HepG2 (cell line): Measurements from ENCODE around the gene BMPR2. TPM values are rescaled to one million over a fixed set of nuclear protein-coding genes. Genes with fewer than 3 reads are reported as not detected.
A peak's percentile ranks its signal among the peaks of the same experiment; 100 is the strongest.
"Not testable (repeated sequence)": the region's sequence is repeated elsewhere in the genome, so short reads cannot be mapped to it uniquely, and the experiment has no call there.

Experiments
- ATAC-seq: fragments of 200-7000 bp; cut with Tn5 transposase; 3 replicates; pipeline ENCODE4 v1.9.1; 2020; ENCODE audit warnings: mild to moderate bottlenecking, moderate library complexity
- BruUV-seq: library from RNA; stranded (reverse); fragments of 400-500 nt; replicated peaks from 2 replicates; lab custom pipeline; 2021; lab: Mats Ljungman, UMichigan
- CTCF ChIA-PET: fragments of 300-600 bp; formaldehyde crosslinking; extraction: SDS; loops from one replicate; lab custom pipeline; 2021; ENCODE audit warnings: low total read pairs, inconsistent platforms, low intra/inter-chr PET ratio; lab: Yijun Ruan, JAX
- POLR2A ChIA-PET: fragments of 350-600 bp; sonication (Branson Sonifier 250); formaldehyde crosslinking; loops from one replicate; lab custom pipeline; 2020; ENCODE audit warnings: antibody characterized with exemption, inconsistent platforms; lab: Yijun Ruan, JAX
- DNase-seq: peaks from one replicate; pipeline ENCODE4 v3.0.0-alpha.2; 2015; ENCODE audit warnings: low spot score
- FAIRE-seq: peaks from 3 replicates; lab custom pipeline; 2011; peaks lifted over from hg19 to GRCh38; lab: Jason Lieb, UNC
- H2AFZ ChIP-seq: one replicate; pipeline ENCODE4 v1.6.1; 2011; ENCODE audit warnings: low read length, inconsistent platforms
- H3K27ac ChIP-seq: fragments of 300-600 bp; 3 replicates; pipeline ENCODE4 v1.8.0; 2011; ENCODE audit warnings: mixed run types, mild to moderate bottlenecking, mixed read lengths, low read length, inconsistent platforms; ENCODE audit not compliant: insufficient read depth; ENCODE audit errors: extremely low read length
- H3K27me3 ChIP-seq, 2 experiments: fragments of 200-600 bp in 1 of 2; 2 replicates in 1 of 2; 3 replicates in 1 of 2; pipeline versions ENCODE4 v1.6.0 to v1.8.0; 2011; ENCODE audit warnings: low read length in 2 of 2, mild to moderate bottlenecking in 2 of 2, moderate library complexity in 2 of 2, inconsistent platforms in 1 of 2; ENCODE audit not compliant: insufficient read depth in 2 of 2, control insufficient read depth in 1 of 2
- H3K36me3 ChIP-seq, 2 experiments: fragments of 200-600 bp in 1 of 2; replicated peaks in 1 of 2; 2 replicates in 1 of 2; 3 replicates in 1 of 2; pipeline versions ENCODE4 v1.5.1 to v1.8.0; 2011; ENCODE audit warnings: low read length in 2 of 2, inconsistent platforms in 1 of 2; ENCODE audit not compliant: insufficient read depth in 2 of 2, control insufficient read depth in 1 of 2
- H3K4me1 ChIP-seq: 2 replicates; pipeline ENCODE4 v1.5.1; 2012; ENCODE audit warnings: low read length, inconsistent platforms; ENCODE audit not compliant: insufficient read depth
- H3K4me2 ChIP-seq: 2 replicates; pipeline ENCODE4 v1.6.0; 2011; ENCODE audit warnings: low read depth, low read length, inconsistent platforms
- H3K4me3 ChIP-seq, 3 experiments: fragments of 200-600 bp in 1 of 3; sonication (generic), shearing (Covaris generic) in 1 of 3; replicated peaks in 1 of 3; 2 replicates each; pipeline ENCODE4 v1.5.1; 2011 to 2016; ENCODE audit warnings: low read length in 3 of 3, inconsistent platforms in 2 of 3, low read depth in 2 of 3, mild to moderate bottlenecking in 2 of 3, control low read depth in 1 of 3, mixed read lengths in 1 of 3; ENCODE audit not compliant: insufficient read depth in 1 of 3
- H3K79me2 ChIP-seq: one replicate; pipeline ENCODE4 v1.6.1; 2011; ENCODE audit warnings: low read length, inconsistent platforms; ENCODE audit not compliant: insufficient read depth
- H3K9ac ChIP-seq: 2 replicates; pipeline ENCODE4 v1.6.0; 2011; ENCODE audit warnings: mild to moderate bottlenecking, low read depth, low read length, inconsistent platforms; ENCODE audit not compliant: insufficient read depth
- H3K9me3 ChIP-seq: 2 replicates; pipeline ENCODE4 v1.5.1; 2012; ENCODE audit warnings: mild to moderate bottlenecking, low read length
- H4K20me1 ChIP-seq: 2 replicates; pipeline ENCODE4 v1.6.0; 2011; ENCODE audit warnings: inconsistent platforms, mild to moderate bottlenecking, low read length, moderate library complexity; ENCODE audit not compliant: insufficient read depth
- ASH2L ChIP-seq: fragments of 300-600, 200-600 bp; sonication (generic); IDR thresholded peaks from 2 replicates; pipeline ENCODE4 v1.7.0; 2017; ENCODE audit warnings: low read depth, mild to moderate bottlenecking, moderate library complexity, mixed read lengths, low read length; ENCODE audit not compliant: insufficient read length
- GABPB1 ChIP-seq: IDR thresholded peaks from 2 replicates; pipeline ENCODE4 v1.6.1; 2016; ENCODE audit warnings: mild to moderate bottlenecking, missing genetic modification reagents, moderate library complexity, missing compliant biosample characterization
- MYC ChIP-seq: sonication (generic); formaldehyde crosslinking; IDR thresholded peaks from 2 replicates; pipeline ENCODE4 v1.9.0; 2021; ENCODE audit warnings: missing genetic modification reagents, borderline replicate concordance
- PCBP2 ChIP-seq: fragments of 200-400 bp; formaldehyde crosslinking; optimal IDR thresholded peaks from 2 replicates; pipeline ENCODE3; 2018; ENCODE audit warnings: low read length, low read depth; ENCODE audit not compliant: poor library complexity, severe bottlenecking
- PRPF4 ChIP-seq: fragments of 200-400 bp; formaldehyde crosslinking; IDR thresholded peaks from 2 replicates; pipeline ENCODE4 v1.6.1; 2016; ENCODE audit warnings: low read length, low read depth; ENCODE audit not compliant: poor library complexity, severe bottlenecking
- ZBTB38 ChIP-seq: sonication (generic); formaldehyde crosslinking; IDR thresholded peaks from 2 replicates; pipeline ENCODE4 v1.5.1; 2020; ENCODE audit warnings: mild to moderate bottlenecking, missing genetic modification reagents
- ZNF615 ChIP-seq: sonication (generic); formaldehyde crosslinking; IDR thresholded peaks from 2 replicates; pipeline ENCODE4 v1.5.0; 2020; ENCODE audit warnings: mild to moderate bottlenecking, missing genetic modification reagents, borderline replicate concordance
- ZNF619 ChIP-seq: sonication (generic); formaldehyde crosslinking; IDR thresholded peaks from 2 replicates; pipeline ENCODE4 v1.4.0; 2020; ENCODE audit warnings: mild to moderate bottlenecking, missing genetic modification reagents
- whole genome bisulfite sequencing: methylation state at CpG from one replicate; pipeline ENCODE4 v1.1.6; 2017; ENCODE audit warnings: low lambda C conversion rate; 5-methylcytosine and 5-hydroxymethylcytosine counted together
- in situ Hi-C: cut with HindIII; loops from 2 replicates; pipeline ENCODE4 v1.10.0; 2017; ENCODE audit warnings: low pct_unique_long_range_greater_than_20kb; ENCODE audit not compliant: extremely low pct_ligation_motif_present
- intact Hi-C: fragments of 100-400 bp; cut with micrococcal nuclease; formaldehyde crosslinking; loops from one replicate; pipeline ENCODE4 v1.10.0; 2022; ENCODE audit not compliant: unreplicated experiment
- polyA plus RNA-seq, 8 experiments: library from polyadenylated mRNA; depleted of rRNA in 3 of 8; stranded (reverse) in 7 of 8; unstranded in 1 of 8; fragments of >200 nt; fragmentation: Illumina TruSeq in 4 of 8; extraction: Trizol in 4 of 8; gene quantifications; 2 replicates each; pipeline versions ENCODE4 v1.2.1 to v1.2.3, GENCODE V29; 2011 to 2016; ENCODE audit warnings: low read depth in 4 of 8, missing spikeins in 1 of 8, mixed read lengths in 1 of 8; ENCODE audit not compliant: insufficient read depth in 1 of 8
- total RNA-seq, 5 experiments: library from RNA; depleted of rRNA; stranded (reverse); fragments of >200 nt; fragmentation: Illumina TruSeq; extraction: Trizol; gene quantifications; 2 replicates each; pipeline ENCODE4 v1.2.3, GENCODE V29; 2016; ENCODE audit warnings: low read depth in 1 of 5
- TF ChIP-seq, protein P1 (sequence below): sonication (generic); formaldehyde crosslinking; IDR thresholded peaks from 2 replicates; pipeline ENCODE4 v1.5.1; 2020; ENCODE audit warnings: mild to moderate bottlenecking, missing genetic modification reagents, moderate library complexity

The BMPR2 gene
- total and polyA plus RNA-seq, 2 of the 13 experiments (the other 11 are each of a cell fraction or from before 2014, with no cell fraction given): 5.5 to 10.3 TPM

DNA sequence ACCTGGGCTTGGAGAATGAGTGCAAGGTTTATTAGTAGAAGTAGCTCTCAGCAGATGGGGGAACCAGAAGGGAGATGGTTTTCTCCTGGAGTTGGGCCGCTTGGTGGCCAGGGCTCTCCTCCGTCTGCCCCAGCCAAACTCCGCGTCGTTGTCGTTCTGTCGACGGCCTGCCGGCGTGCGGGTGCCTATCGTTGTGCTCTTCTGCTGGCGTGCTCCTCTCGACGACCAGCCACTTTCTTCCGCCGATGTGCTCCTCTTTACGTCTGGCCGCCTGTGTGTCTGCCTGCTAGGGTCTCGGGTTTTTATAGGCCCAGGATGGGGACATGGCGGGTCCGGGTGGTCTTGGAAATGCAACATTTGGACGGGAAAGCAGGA lies 119.1 kb downstream of the BMPR2 start:
- CTCF ChIA-PET: no interaction called here
- H3K79me2 ChIP-seq: no peaks in the 10 kb centered on the region
- ATAC-seq: no peak
- POLR2A ChIA-PET: no interaction called here
- no peak overlapping the region for H3K4me3 ChIP-seq
- H3K36me3 ChIP-seq: no peaks in the 10 kb centered on the region
- WGBS: 97% methylated on average over 23 of the region's 23 CpGs
- TF ChIP-seq ZNF615 (CRISPR knock-in tag) (no peak), PCBP2 (no peak), ASH2L (no peak), ZBTB38 (peak; percentile 96), ZNF619 (CRISPR knock-in tag) (0 out of 2 replicates have a peak, but pooled peaks have one; percentile 34), GABPB1 (0 out of 2 replicates have a peak, but pooled peaks have one; percentile 16), MYC (0 out of 2 replicates have a peak, but pooled peaks have one; percentile 34), PRPF4 (peak; percentile 83)
- TF ChIP-seq, protein P1, sequence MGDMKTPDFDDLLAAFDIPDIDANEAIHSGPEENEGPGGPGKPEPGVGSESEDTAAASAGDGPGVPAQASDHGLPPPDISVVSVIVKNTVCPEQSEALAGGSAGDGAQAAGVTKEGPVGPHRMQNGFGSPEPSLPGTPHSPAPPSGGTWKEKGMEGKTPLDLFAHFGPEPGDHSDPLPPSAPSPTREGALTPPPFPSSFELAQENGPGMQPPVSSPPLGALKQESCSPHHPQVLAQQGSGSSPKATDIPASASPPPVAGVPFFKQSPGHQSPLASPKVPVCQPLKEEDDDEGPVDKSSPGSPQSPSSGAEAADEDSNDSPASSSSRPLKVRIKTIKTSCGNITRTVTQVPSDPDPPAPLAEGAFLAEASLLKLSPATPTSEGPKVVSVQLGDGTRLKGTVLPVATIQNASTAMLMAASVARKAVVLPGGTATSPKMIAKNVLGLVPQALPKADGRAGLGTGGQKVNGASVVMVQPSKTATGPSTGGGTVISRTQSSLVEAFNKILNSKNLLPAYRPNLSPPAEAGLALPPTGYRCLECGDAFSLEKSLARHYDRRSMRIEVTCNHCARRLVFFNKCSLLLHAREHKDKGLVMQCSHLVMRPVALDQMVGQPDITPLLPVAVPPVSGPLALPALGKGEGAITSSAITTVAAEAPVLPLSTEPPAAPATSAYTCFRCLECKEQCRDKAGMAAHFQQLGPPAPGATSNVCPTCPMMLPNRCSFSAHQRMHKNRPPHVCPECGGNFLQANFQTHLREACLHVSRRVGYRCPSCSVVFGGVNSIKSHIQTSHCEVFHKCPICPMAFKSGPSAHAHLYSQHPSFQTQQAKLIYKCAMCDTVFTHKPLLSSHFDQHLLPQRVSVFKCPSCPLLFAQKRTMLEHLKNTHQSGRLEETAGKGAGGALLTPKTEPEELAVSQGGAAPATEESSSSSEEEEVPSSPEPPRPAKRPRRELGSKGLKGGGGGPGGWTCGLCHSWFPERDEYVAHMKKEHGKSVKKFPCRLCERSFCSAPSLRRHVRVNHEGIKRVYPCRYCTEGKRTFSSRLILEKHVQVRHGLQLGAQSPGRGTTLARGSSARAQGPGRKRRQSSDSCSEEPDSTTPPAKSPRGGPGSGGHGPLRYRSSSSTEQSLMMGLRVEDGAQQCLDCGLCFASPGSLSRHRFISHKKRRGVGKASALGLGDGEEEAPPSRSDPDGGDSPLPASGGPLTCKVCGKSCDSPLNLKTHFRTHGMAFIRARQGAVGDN: peak; percentile 35; the same call in 1 of the 2 replicates
- H4K20me1 ChIP-seq: no peaks in the 10 kb centered on the region; the same call in 1 of the 2 replicates
- no peak for DNase-seq
- BruUV-seq: no TSS peak
- no peaks in the 10 kb centered on the region for H3K27me3 ChIP-seq
- in situ Hi-C loops: no loop called here
- H2AFZ ChIP-seq: no peak overlapping the region
- no peaks in the 10 kb centered on the region for H3K9me3 ChIP-seq
- peaks cover 20% of the 10 kb centered on the region for H3K4me1 ChIP-seq
- no peak overlapping the region for H3K4me2 ChIP-seq
- FAIRE-seq: no peak
- no peak overlapping the region for H3K9ac ChIP-seq
- H3K27ac ChIP-seq: peak overlapping the region; percentile 25
- intact Hi-C loops: no loop called here

DNA sequence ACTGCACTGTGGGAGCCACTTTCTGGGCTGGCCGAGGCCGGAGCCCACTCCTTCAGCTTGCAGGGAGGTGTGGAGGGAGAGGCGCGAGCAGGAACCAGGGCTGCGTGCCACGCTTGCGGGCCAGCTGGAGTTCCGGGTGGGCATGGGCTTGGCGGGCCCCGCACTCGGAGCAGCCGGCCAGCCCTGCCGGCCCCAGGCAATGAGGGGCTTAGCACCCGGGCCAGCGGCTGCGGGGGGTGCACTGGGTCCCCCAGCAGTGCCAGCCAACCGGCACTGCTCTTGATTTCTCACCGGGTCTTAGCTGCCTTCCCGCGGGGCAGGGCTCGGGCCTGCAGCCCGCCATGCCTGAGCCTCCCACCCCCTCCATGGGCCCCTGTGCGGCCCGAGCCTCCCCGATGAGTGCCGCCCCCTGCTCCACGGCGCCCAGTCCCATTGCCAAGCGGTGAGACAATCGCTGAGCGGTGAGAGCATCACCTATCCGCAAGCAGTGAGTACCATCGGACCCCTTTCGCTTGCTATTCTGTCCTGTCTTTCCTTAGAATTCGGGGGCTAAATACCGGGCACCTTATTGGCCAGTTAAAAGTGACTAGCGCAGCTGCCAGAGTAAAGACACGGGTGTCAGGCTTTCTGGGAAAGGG lies 120.8 kb downstream of the BMPR2 start:
- H3K9me3 ChIP-seq, H3K79me2 ChIP-seq, H3K4me2 ChIP-seq, H3K27me3 ChIP-seq, H3K36me3 ChIP-seq, CTCF ChIA-PET, H3K4me3 ChIP-seq, H3K27ac ChIP-seq, BruUV-seq, H4K20me1 ChIP-seq, FAIRE-seq, ATAC-seq, H2AFZ ChIP-seq, intact Hi-C loops, DNase-seq, POLR2A ChIA-PET, H3K9ac ChIP-seq, in situ Hi-C loops: not testable (repeated sequence)
- WGBS: 99% methylated on average over 13 of the region's 38 CpGs
- H3K4me1 ChIP-seq: peaks cover 20% of the 10 kb centered on the region
